ENCODE data around the gene OR8B3. TPM values are rescaled to one million over a fixed set of nuclear protein-coding genes. Genes with fewer than 3 reads are reported as not detected.

OR8B3 gene
- total and polyA plus RNA-seq, 10 of the 15 experiments (the other 5 are each of a cell fraction or from before 2014, with no cell fraction given) = not detected

DNA sequence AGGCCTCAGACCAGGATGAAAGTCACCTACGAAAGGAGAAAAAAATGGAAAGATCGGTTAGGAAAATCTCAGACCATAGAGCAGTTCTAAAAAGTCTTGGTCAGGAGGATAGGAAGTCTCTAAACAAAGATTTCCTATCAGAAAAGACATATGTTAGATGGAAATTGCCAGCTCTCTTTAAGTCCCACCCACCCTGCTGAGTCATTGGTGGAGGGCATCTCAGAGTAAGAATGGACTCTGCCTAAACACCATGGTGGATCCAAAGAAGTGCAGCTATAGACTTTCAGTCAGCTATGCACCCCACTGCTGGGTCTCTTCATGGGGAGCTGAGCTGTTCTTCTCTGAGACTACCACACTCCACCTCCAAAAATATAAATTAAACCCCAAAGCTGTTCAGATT, 18.2 kb downstream of the OR8B3 start:
- H3K4me3 ChIP-seq = no peak overlapping the region
- in situ Hi-C loops (cut with MboI) = no loop called here
- no TSS peak for BruUV-seq (replicated peaks)
- H2AFZ ChIP-seq (ENCODE audit: control insufficient read depth, low read depth, low read length) = no peak overlapping the region
- intact Hi-C loops (cut with micrococcal nuclease; ENCODE audit: unreplicated experiment) = no loop called here
- DNase-seq (ENCODE audit: low read depth, low spot score) (no peak), ATAC-seq (no peak), FAIRE-seq (no peak)
- ChIA-PET SMC1A (ENCODE audit: uncharacterized antibody, unreplicated experiment) (no interaction called here), POLR2A (no interaction called here), RAD21 (ENCODE audit: unreplicated experiment) (no interaction called here), CTCF (no interaction called here)
- WGBS (ENCODE audit: insufficient coverage, insufficient replicate concordance, low lambda C conversion rate, missing lambda C conversion rate) = 43% methylated on average over 2 of the region's 2 CpGs
- H4K20me1 ChIP-seq (ENCODE audit: control insufficient read depth, insufficient read depth) = no peaks in the 10 kb centered on the region
- no peak overlapping the region for H3K9ac ChIP-seq (ENCODE audit: control insufficient read depth, insufficient read depth, low read length)
- H3K4me1 ChIP-seq (ENCODE audit: control insufficient read depth, insufficient read depth, low read length) = no peaks in the 10 kb centered on the region
- H3K27me3 ChIP-seq (replicated peaks in 1 of 2; ENCODE audit: control insufficient read depth in 2 of 2, insufficient read depth in 2 of 2, low read length in 1 of 2) = no peaks in the 10 kb centered on the region
- no peak overlapping the region for H3K4me2 ChIP-seq (ENCODE audit: control insufficient read depth, insufficient read depth)
- no peaks in the 10 kb centered on the region for H3K36me3 ChIP-seq (ENCODE audit: control insufficient read depth in 2 of 2, insufficient read depth in 2 of 2, low read length in 1 of 2)
- H3K79me2 ChIP-seq (ENCODE audit: control insufficient read depth, insufficient read depth, low read length) = no peaks in the 10 kb centered on the region
- H3K9me3 ChIP-seq (replicated peaks; ENCODE audit: control insufficient read depth, insufficient read depth, low read length) = no peaks in the 10 kb centered on the region
- TF ChIP-seq, protein P1, sequence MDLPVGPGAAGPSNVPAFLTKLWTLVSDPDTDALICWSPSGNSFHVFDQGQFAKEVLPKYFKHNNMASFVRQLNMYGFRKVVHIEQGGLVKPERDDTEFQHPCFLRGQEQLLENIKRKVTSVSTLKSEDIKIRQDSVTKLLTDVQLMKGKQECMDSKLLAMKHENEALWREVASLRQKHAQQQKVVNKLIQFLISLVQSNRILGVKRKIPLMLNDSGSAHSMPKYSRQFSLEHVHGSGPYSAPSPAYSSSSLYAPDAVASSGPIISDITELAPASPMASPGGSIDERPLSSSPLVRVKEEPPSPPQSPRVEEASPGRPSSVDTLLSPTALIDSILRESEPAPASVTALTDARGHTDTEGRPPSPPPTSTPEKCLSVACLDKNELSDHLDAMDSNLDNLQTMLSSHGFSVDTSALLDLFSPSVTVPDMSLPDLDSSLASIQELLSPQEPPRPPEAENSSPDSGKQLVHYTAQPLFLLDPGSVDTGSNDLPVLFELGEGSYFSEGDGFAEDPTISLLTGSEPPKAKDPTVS (IDR thresholded peaks at IDR 0.05; ENCODE audit: low read depth, low read length) = no peak
- no peak for TF ChIP-seq KLF5 (IDR thresholded peaks at IDR 0.05; ENCODE audit: partially characterized antibody)
- no peak overlapping the region for H3K27ac ChIP-seq (ENCODE audit: control insufficient read depth, insufficient read depth)

DNA sequence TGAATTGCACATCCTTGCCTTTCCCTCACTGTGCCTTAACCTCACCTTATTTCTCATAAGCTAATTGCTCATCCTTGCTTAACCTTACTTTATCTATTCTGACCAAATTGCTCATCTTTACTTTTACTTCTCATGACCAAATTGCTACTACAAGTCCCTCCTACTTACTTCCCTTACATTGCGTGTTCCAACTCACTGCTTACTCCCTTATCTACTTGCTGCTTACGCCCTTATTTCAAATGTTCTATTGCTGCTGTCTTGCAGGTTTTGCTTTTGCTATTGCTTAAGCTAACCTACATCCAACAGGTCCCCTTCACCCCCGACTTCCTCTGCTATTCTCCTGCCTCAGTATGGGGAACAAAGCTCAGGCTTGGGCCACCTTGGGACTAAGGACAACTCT, 22.5 kb downstream of the OR8B3 start:
- no peak overlapping the region for H3K9ac ChIP-seq (ENCODE audit: control insufficient read depth, insufficient read depth, low read length)
- ChIA-PET CTCF (no interaction called here), POLR2A (no interaction called here), SMC1A (ENCODE audit: uncharacterized antibody, unreplicated experiment) (no interaction called here), RAD21 (ENCODE audit: unreplicated experiment) (no interaction called here)
- ATAC-seq (no peak), DNase-seq (ENCODE audit: low read depth, low spot score) (no peak), FAIRE-seq (no peak)
- no peaks in the 10 kb centered on the region for H3K79me2 ChIP-seq (ENCODE audit: control insufficient read depth, insufficient read depth, low read length)
- no peaks in the 10 kb centered on the region for H4K20me1 ChIP-seq (ENCODE audit: control insufficient read depth, insufficient read depth)
- 15% methylated on average over 3 of the region's 3 CpGs for WGBS (ENCODE audit: insufficient coverage, insufficient replicate concordance, low lambda C conversion rate, missing lambda C conversion rate)
- no peaks in the 10 kb centered on the region for H3K9me3 ChIP-seq (replicated peaks; ENCODE audit: control insufficient read depth, insufficient read depth, low read length)
- 0 out of 4 replicates have a peak, but pooled peaks cover 0 to 2% of the 10 kb centered on the region in 2 experiments for H3K27me3 ChIP-seq (replicated peaks in 1 of 2; ENCODE audit: control insufficient read depth in 2 of 2, insufficient read depth in 2 of 2, low read length in 1 of 2)
- H2AFZ ChIP-seq (ENCODE audit: control insufficient read depth, low read depth, low read length) = no peak overlapping the region
- H3K4me3 ChIP-seq = no peak overlapping the region
- no peaks in the 10 kb centered on the region for H3K4me1 ChIP-seq (ENCODE audit: control insufficient read depth, insufficient read depth, low read length)
- TF ChIP-seq SP1 (IDR thresholded peaks at IDR 0.05; ENCODE audit: low read depth, low read length) (no peak), STAT1 (conservative IDR thresholded peaks at IDR 0.05) (no peak), STAT3 (IDR thresholded peaks at IDR 0.05; ENCODE audit: low read depth, low read length) (no peak), RFX5 (IDR thresholded peaks at IDR 0.05; ENCODE audit: low read depth, low read length) (no peak), LARP7 (IDR thresholded peaks at IDR 0.05) (no peak), RAD51 (IDR thresholded peaks at IDR 0.05) (no peak), ZNF384 (IDR thresholded peaks at IDR 0.05; ENCODE audit: borderline replicate concordance, low read depth, low read length) (no peak)
- TF ChIP-seq, protein P2, sequence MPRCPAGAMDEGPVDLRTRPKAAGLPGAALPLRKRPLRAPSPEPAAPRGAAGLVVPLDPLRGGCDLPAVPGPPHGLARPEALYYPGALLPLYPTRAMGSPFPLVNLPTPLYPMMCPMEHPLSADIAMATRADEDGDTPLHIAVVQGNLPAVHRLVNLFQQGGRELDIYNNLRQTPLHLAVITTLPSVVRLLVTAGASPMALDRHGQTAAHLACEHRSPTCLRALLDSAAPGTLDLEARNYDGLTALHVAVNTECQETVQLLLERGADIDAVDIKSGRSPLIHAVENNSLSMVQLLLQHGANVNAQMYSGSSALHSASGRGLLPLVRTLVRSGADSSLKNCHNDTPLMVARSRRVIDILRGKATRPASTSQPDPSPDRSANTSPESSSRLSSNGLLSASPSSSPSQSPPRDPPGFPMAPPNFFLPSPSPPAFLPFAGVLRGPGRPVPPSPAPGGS (IDR thresholded peaks at IDR 0.05; ENCODE audit: borderline replicate concordance, insufficient read depth, low read depth, low read length, poor library complexity, severe bottlenecking) = peak; percentile 54
- H3K27ac ChIP-seq (ENCODE audit: control insufficient read depth, insufficient read depth) = no peak overlapping the region
- no TSS peak for BruUV-seq (replicated peaks)
- intact Hi-C loops (cut with micrococcal nuclease; ENCODE audit: unreplicated experiment) = no loop called here
- H3K4me2 ChIP-seq (ENCODE audit: control insufficient read depth, insufficient read depth) = no peak overlapping the region
- in situ Hi-C loops (cut with MboI) = no loop called here
- H3K36me3 ChIP-seq (ENCODE audit: control insufficient read depth in 2 of 2, insufficient read depth in 2 of 2, low read length in 1 of 2) = no peaks in the 10 kb centered on the region

Measured in GM12878 (cell line).